DND-41 (cell line): ENCODE measurements around the gene RUFY3.

ENCODE experiments used
- ATAC-seq: fragments of 200-7000 bp; cut with Tn5 transposase; 3 replicates; pipeline ENCODE4 v1.9.1; 2021; ENCODE audit warnings: low read depth; ENCODE audit not compliant: insufficient read depth
- DNase-seq: peaks from one replicate; pipeline ENCODE4 v3.0.0-alpha.2; 2020
- H2AFZ ChIP-seq: 2 replicates; pipeline ENCODE4 v1.6.0; 2012; ENCODE audit warnings: low read depth, low read length
- H3K27ac ChIP-seq: 2 replicates; pipeline ENCODE4 v1.5.1; 2012; ENCODE audit warnings: low read length, inconsistent platforms
- H3K27me3 ChIP-seq: fragments of 200-600 bp; sonication (generic); 2 replicates; pipeline ENCODE4 v1.6.0; 2012; ENCODE audit warnings: low read length, mild to moderate bottlenecking, inconsistent platforms; ENCODE audit not compliant: insufficient read depth, poor library complexity
- H3K36me3 ChIP-seq: 2 replicates; pipeline ENCODE4 v1.5.1; 2012; ENCODE audit warnings: low read length, inconsistent platforms; ENCODE audit not compliant: insufficient read depth
- H3K4me1 ChIP-seq: 2 replicates; pipeline ENCODE4 v1.5.1; 2012; ENCODE audit warnings: mild to moderate bottlenecking, low read length; ENCODE audit not compliant: insufficient read depth
- H3K4me2 ChIP-seq: 2 replicates; pipeline ENCODE4 v1.6.0; 2012; ENCODE audit warnings: mild to moderate bottlenecking, moderate library complexity, low read length, inconsistent platforms; ENCODE audit not compliant: insufficient read depth
- H3K4me3 ChIP-seq, 2 experiments: fragments of 200-600 bp in 1 of 2; shearing (Covaris generic) in 1 of 2; 2 replicates each; pipeline ENCODE4 v1.5.1; 2012 to 2016; ENCODE audit warnings: inconsistent platforms in 2 of 2, low read length in 2 of 2, mild to moderate bottlenecking in 2 of 2, low read depth in 1 of 2, moderate library complexity in 1 of 2
- H3K79me2 ChIP-seq: 2 replicates; pipeline ENCODE4 v1.6.0; 2012; ENCODE audit warnings: low read length, inconsistent platforms; ENCODE audit not compliant: insufficient read depth
- H3K9ac ChIP-seq: 2 replicates; pipeline ENCODE4 v1.6.0; 2012; ENCODE audit warnings: low read depth, mild to moderate bottlenecking, inconsistent platforms, low read length, moderate library complexity
- H3K9me3 ChIP-seq: 2 replicates; pipeline ENCODE4 v1.5.1; 2012; ENCODE audit warnings: low read length, moderate library complexity, mild to moderate bottlenecking, inconsistent platforms; ENCODE audit not compliant: insufficient read depth, severe bottlenecking
- H4K20me1 ChIP-seq: 2 replicates; pipeline ENCODE4 v1.6.0; 2012; ENCODE audit warnings: low read length; ENCODE audit not compliant: insufficient read depth
- EZH2 ChIP-seq: IDR thresholded peaks from 3 replicates; pipeline ENCODE4 v1.6.1; 2012; ENCODE audit warnings: borderline replicate concordance, low read depth, mild to moderate bottlenecking, moderate library complexity, low read length, inconsistent platforms; ENCODE audit not compliant: severe bottlenecking
- TF ChIP-seq, protein P1 (sequence below): IDR thresholded peaks from 2 replicates; pipeline ENCODE4 v1.5.1; 2012; ENCODE audit warnings: borderline replicate concordance, low read length, moderate library complexity, mild to moderate bottlenecking; ENCODE audit not compliant: poor library complexity, severe bottlenecking; ENCODE audit errors: extremely low read depth

RUFY3 gene

DNA sequence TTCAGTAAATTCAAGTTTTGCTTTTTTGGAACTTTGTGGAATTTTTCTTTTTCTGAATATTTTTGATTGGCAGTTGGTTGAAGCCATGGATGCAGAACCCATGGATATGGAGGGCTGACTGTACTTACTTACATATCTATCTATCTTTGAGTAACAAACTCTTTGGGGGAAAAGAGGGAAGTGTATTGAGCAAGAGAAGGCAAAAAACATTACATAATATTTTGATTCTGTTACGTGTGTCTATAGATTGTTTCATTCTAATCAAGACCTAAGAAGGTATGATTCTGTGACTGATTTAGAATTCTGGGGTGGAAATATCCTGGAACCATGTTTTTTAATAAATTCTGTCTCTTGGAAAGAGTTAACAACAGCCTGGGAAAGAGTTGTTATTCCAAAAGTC lies 86.4 kb downstream of the RUFY3 start:
- no peaks in the 10 kb centered on the region for H3K27me3 ChIP-seq
- H2AFZ ChIP-seq = no peak overlapping the region
- no peak for DNase-seq
- H3K79me2 ChIP-seq = no peaks in the 10 kb centered on the region
- TF ChIP-seq EZH2 = no peak
- TF ChIP-seq, protein P1, sequence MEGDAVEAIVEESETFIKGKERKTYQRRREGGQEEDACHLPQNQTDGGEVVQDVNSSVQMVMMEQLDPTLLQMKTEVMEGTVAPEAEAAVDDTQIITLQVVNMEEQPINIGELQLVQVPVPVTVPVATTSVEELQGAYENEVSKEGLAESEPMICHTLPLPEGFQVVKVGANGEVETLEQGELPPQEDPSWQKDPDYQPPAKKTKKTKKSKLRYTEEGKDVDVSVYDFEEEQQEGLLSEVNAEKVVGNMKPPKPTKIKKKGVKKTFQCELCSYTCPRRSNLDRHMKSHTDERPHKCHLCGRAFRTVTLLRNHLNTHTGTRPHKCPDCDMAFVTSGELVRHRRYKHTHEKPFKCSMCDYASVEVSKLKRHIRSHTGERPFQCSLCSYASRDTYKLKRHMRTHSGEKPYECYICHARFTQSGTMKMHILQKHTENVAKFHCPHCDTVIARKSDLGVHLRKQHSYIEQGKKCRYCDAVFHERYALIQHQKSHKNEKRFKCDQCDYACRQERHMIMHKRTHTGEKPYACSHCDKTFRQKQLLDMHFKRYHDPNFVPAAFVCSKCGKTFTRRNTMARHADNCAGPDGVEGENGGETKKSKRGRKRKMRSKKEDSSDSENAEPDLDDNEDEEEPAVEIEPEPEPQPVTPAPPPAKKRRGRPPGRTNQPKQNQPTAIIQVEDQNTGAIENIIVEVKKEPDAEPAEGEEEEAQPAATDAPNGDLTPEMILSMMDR = no peak
- no peaks in the 10 kb centered on the region for H3K9me3 ChIP-seq
- no peaks in the 10 kb centered on the region for H3K4me1 ChIP-seq
- no peak overlapping the region for H3K9ac ChIP-seq
- no peaks in the 10 kb centered on the region for H4K20me1 ChIP-seq
- H3K4me3 ChIP-seq = no peak overlapping the region
- ATAC-seq = no peak
- no peak overlapping the region for H3K27ac ChIP-seq
- H3K36me3 ChIP-seq = peaks cover 39% of the 10 kb centered on the region
- no peak overlapping the region for H3K4me2 ChIP-seq

DNA sequence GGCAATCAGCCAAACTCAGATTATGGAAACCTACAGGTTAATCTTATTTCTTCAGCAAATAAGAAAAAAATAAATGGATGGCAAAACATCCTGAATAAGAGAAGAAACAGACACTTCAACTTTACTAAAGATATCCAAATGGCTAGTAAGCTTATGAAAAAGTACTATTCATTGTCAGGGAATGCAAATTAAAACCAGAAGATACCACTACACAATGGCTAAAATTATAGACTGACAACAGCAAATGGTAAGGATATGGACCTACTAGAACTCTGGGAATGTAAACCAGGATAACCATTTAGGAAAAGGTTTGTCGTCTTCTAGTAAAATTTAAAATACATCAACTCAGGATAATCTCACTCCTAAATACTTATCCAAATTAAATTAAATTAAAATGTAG lies 93.6 kb downstream of the RUFY3 start:
- Histone ChIP-seq H3K4me3 (no peak overlapping the region), H3K9me3 (no peaks in the 10 kb centered on the region), H3K4me1 (no peaks in the 10 kb centered on the region), H3K27ac (0 out of 2 replicates have a peak overlapping the region, but pooled peaks have one; percentile 6), H3K79me2 (no peaks in the 10 kb centered on the region), H4K20me1 (peaks cover 3% of the 10 kb centered on the region; the same call in 1 of the 2 replicates), H2AFZ (no peak overlapping the region), H3K9ac (no peak overlapping the region), H3K36me3 (peaks cover 32% of the 10 kb centered on the region), H3K27me3 (no peaks in the 10 kb centered on the region), H3K4me2 (no peak overlapping the region)
- ATAC-seq (no peak), DNase-seq (no peak)
- TF ChIP-seq EZH2 = no peak
- TF ChIP-seq, protein P1 = no peak

- Histone ChIP-seq H3K79me2 (no peaks in the 10 kb centered on the region), H3K27ac (no peak overlapping the region), H3K9ac (no peak overlapping the region), H3K4me1 (no peaks in the 10 kb centered on the region), H3K9me3 (no peaks in the 10 kb centered on the region), H3K27me3 (no peaks in the 10 kb centered on the region), H4K20me1 (peaks cover 3% of the 10 kb centered on the region; the same call in 1 of the 2 replicates), H3K4me3 (no peak overlapping the region), H2AFZ (no peak overlapping the region), H3K4me2 (no peak overlapping the region), H3K36me3 (peaks cover 46% of the 10 kb centered on the region)
- DNase-seq (no peak), ATAC-seq (peak; percentile 5; the same call in 1 of the 3 replicates)
- TF ChIP-seq, protein P1 = no peak
- no peak for TF ChIP-seq EZH2
Observed at GRCh38 chr4:70816894-70817293, 95.1 kb downstream of the RUFY3 start.
